NCI-H524 treated with DMSO at 0.1 percent for 48 hours (cell line): ENCODE measurements around the gene RALGDS.
"Not testable (repeated sequence)": the region's sequence is repeated elsewhere in the genome, so short reads cannot be mapped to it uniquely, and the experiment has no call there.

Experiments
- DNase-seq: peaks from one replicate; lab custom pipeline; 2025; lab: John Stamatoyannopoulos, UW

Gene RALGDS

GRCh38 chr9:133088146-133088750, 32.8 kb downstream of the RALGDS start:
- no peak for DNase-seq

- DNase-seq, result no peak
Measured at GRCh38 chr9:133087429-133088145, 33.5 kb downstream of the RALGDS start.

DNA sequence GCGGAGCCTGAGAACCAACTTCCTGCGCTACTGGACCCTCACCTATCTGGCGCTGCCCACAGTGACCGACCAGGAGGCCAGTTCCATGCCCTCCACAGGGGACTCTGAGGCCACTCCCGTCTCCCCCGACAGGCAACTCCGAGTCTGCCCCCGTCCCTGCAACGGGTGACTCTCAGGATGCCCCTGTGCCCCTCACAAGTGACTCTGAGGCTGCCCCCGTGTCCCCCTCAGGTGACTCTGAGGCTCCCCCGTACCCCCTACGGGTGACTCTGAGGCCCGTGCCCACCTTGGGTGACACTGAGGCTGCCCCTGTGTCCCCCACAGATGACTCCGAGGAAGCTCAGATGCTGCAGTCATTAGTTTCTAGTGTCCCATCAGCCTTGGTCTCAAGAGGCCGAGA, 34.1 kb downstream of the RALGDS start:
- no peak for DNase-seq

- DNase-seq, result not testable (repeated sequence)
Measured at GRCh38 chr9:133086212-133086860, 34.7 kb downstream of the RALGDS start.

GRCh38 chr9:133083688-133084087, 37.4 kb downstream of the RALGDS start:
- DNase-seq, result not testable (repeated sequence)

DNA sequence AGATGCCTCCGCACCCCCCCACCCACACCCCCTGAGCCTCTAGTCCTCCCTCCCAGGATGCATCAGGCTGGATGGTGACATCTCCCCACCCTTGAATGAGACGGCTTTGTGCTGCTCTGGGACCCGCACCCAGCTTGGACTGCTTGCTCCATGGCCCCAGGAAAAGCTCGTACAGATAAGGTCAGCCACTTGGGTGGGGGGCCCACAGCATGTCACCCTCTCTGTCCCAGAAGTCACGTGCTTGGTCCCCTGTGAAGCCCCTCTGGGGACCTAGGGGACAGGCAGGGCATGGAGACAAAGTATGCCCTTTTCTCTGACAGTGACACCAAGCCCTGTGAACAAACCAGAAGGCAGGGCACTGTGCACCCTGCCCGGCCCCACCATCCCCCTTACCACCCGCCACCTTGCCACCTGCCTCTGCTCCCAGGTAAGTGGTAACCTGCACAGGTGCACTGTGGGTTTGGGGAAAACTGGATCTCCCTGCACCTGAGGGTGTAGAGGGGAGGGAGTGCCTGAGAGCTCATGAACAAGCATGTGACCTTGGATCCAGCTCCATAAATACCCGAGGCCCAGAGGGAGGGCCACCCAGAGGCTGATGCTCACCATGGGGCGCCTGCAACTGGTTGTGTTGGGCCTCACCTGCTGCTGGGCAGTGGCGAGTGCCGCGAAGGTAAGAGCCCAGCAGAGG, 38.9 kb downstream of the RALGDS start:
- DNase-seq, result not testable (repeated sequence)

DNA sequence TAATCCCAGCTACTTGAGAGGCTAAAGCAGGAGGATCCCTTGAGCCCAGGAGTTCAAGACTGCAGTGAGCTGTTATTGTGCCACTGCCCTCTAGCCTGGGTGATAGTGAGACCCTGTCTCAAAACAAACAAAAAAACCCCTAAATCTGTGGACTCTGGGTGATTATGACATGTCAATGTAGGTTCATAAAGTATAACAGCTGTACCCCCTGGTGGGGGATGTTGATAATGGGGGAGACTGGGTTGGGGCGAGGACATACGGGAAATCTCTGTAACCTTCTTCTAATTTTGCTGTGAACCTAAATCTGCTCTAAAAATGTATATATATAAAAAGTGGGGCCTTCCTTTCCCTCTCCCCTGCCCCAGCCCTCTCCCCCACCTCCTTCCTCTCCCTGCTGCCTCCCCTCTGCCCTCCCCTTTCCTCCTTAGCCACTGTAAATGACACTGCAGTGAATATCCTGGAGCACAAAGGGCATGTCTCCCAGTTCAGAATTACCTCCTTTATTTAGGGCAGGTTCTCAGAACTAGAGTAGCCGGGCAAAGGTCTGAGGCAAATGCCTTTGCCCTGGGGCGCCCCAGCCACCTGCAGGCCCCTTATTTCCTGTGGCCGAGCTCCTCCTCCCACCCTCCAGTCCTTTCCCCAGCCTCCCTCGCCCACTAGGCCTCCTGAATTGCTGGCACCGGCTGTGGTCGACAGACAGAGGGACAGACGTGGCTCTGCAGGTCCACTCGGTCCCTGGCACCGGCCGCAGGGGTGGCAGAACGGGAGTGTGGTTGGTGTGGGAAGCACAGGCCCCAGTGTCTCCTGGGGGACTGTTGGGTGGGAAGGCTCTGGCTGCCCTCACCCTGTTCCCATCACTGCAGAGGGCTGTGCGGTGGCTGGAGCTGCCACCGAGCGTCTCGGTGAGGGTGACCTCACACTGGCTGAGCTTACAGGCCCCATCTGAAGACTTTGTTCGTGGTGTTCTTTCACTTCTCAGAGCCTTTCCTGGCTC, 40.0 kb downstream of the RALGDS start:
- DNase-seq, result not testable (repeated sequence)

DNA sequence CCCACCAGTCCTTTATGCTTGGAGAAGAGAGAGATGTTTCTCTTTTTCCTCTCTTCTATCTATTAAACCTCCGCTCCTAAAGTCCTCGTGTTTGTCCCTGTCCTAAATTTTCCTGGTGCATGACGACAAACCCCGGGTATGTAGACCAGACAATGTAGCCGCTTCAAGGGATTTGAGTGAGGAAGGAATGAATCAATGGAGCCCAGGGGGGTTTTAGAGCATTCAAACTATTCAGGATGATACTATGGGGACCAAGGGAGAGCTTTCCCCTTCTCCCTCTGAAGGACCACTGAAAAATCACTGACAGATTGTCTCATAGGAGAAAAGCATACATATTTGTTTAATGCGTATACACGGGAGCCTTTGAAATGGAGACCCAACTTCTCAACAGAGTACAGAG, 40.9 kb downstream of the RALGDS start:
- no peak for DNase-seq

DNA sequence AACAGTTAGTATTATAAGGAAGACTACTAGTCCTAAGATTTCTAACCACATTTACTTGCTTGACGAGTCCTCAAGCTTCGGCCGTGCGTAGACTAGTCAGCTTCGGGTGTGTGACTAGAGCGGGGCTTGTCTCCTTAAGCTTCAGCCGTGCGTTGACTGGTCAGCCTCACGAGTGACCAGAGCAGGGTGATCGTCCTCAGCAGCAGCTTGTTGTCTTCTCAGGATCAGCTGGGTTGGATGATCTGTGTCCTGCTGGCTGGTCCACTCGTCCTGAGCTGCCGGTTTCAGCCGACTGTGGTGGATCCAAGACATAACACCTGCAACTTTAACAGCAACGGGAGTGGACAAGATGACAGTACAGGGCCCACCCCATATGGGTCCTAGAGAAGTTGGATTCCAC, 42.6 kb downstream of the RALGDS start:
- DNase-seq, result no peak

DNA sequence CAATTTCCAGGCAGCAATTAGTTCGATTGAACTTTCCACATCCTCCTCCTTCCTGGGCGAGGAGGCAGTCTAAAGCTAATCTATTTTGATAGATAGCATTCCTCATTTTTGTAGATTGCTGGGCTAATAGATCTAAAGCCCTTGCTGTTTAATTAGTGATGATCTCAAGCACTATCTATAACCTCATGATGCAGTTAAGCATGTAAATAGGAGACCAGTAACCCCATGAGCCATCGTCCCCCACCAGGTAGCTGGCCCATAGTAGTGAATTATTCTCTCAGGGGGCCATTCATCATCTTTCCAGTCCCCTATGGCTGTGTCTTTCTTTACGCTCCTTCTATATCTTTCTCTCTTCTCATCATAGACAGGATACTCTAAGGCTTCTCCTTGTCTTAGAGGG, 44.3 kb downstream of the RALGDS start:
- no peak for DNase-seq

- DNase-seq, result no peak
Measured at GRCh38 chr9:133075925-133076630, 45.0 kb downstream of the RALGDS start.

- no peak for DNase-seq
Measured at GRCh38 chr9:133074111-133074651, 46.9 kb downstream of the RALGDS start.

DNA sequence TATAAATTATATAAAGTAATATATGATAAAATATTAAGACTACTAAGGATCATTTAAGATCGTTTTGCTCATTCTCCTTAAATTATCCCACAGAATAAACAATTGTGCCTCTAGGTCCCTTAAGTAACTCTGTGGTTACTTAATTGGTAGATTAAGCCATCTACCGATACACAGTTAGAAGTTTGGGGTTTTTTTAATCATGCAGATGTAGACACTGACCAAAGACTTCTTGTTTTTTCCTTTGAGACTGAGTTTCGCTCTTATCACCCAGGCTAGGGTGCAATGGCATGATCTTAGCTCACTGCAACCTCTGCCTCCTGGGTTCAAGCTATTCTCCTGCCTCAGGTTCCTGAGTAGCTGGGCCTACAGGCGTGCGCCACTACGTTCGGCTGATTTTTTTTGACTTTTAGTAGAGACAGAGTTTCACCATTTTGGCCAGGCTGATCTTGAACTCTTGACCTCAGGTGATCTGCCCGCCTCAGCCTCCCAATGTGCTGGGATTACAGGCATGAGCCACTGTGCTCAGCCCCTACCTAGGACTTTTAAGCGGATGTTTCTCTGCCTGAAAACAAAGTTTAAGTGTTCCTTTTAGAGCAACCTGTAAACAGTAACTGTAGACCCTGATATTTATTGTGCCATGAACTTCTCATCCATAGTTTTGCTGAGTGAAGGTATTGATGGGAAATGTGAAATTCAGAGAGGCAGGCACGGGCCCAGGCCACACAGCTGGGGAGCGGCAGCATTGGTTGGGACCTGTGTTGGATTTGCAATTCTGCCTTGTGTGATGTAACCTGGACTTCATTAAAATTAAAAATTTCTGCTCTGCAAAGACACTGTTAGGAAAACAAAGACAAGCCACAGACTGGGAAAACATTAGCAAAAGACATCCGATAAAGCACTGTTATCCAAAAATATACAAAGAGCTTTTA, 47.7 kb downstream of the RALGDS start:
- no peak for DNase-seq

DNA sequence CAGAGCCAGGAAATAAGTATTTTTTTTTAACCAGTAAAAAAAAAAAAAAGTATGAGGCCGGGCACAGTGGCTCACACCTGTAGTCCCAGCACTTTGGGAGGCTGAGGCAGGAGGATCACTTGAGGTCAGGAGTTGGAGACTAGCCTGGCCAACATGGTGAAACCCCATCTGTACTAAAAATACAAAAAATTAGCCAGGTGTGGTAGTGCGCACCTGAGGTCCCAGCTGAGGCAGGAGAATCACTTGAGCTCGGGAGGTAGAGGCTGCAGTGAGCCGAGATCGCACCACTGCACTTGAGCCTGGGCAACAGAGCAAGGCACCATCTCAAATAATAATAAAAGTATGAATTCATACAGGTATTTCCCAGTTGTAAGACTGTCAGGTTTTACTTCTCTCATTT, 48.8 kb downstream of the RALGDS start:
- not testable (repeated sequence) for DNase-seq

DNA sequence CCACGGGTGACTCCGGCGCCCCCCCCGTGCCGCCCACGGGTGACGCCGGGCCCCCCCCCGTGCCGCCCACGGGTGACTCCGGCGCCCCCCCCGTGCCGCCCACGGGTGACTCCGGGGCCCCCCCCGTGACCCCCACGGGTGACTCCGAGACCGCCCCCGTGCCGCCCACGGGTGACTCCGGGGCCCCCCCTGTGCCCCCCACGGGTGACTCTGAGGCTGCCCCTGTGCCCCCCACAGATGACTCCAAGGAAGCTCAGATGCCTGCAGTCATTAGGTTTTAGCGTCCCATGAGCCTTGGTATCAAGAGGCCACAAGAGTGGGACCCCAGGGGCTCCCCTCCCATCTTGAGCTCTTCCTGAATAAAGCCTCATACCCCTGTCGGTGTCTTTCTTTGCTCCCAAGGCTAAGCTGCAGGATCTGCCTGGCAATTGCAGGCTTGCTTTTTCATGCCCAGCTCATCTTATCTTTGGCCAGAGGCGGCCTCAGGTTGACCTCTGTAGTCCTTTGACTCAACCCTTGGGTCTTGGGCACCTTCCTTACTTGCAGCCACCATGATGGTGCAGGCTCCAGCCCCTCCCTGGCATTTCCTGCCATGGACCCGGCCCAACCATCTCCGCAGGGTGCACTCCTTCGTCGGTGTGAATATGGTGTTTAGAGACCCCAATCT, 49.4 kb downstream of the RALGDS start:
- DNase-seq, result no peak

DNA sequence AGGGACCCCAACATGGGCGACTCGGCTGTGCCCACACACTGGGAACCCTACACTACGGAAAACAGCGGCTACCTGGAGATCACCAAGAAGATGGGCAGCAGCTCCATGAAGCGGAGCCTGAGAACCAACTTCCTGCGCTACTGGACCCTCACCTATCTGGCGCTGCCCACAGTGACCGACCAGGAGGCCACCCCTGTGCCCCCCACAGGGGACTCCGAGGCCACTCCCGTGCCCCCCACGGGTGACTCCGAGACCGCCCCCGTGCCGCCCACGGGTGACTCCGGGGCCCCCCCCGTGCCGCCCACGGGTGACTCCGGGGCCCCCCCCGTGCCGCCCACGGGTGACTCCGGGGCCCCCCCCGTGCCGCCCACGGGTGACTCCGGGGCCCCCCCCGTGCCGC, 50.1 kb downstream of the RALGDS start:
- DNase-seq, result not testable (repeated sequence)

- DNase-seq, result not testable (repeated sequence)
Measured at GRCh38 chr9:133070500-133070961, 50.5 kb downstream of the RALGDS start.

GRCh38 chr9:133068431-133068830, 52.6 kb downstream of the RALGDS start:
- not testable (repeated sequence) for DNase-seq

DNA sequence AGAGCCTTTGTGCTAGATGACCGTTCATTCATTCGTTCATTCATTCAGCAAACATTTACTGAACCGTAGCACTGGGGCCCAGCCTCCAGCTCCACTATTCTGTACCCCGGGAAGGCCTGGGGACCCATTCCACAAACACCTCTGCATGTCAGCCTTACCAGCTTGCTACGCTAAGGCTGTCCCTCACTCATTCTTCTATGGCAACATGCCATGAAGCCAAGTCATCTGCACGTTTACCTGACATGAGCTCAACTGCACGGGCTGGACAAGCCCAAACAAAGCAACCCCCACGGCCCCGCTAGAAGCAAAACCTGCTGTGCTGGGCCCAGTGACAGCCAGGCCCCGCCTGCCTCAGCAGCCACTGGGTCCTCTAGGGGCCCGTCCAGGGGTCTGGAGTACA, 53.2 kb downstream of the RALGDS start:
- no peak for DNase-seq
